ENCODE results near the gene TMC7.
"Not testable (repeated sequence)": the region's sequence is repeated elsewhere in the genome, so short reads cannot be mapped to it uniquely, and the experiment has no call there.

The TMC7 gene

DNA sequence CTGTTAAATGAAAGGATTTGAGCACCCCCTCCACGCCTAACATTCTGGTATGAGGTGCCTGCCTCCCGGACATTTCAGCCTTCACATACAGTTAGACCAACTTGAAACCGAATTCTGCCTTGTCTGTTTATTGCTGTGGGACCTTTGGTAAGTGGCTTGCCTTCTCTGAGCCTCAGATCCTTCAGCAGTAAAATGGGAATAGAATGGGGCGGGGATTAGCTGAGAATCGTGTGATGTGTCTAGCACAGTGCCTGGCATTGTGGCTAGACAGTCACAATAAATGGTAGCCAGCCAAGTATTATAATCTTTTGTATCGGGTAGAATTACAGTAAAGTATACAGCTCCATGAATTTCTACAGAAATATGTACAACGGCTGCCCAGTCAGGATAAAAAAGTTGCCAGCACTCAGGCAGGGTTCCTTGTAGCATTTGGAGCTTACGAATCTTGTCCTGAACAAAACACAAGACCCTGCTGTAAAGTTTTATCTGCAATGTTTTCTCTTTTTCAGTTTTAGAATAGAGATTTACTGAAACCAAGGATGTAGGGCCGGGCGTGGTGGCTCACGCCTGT is 786 bp downstream of the TMC7 start:
- Histone ChIP-seq H3K4me1 (ENCODE audit: insufficient read depth, insufficient read length) (no peaks in the 10 kb centered on the region), H3K27me3 (ENCODE audit: insufficient read depth, insufficient read length) (no peaks in the 10 kb centered on the region), H3K4me3 (ENCODE audit: insufficient read length, low read depth) (peak overlapping the region; percentile 77), H3K36me3 (ENCODE audit: insufficient read depth, insufficient read length, low read length) (peaks cover 2% of the 10 kb centered on the region), H3K9ac (ENCODE audit: insufficient read length, low read depth) (peak overlapping the region; percentile 88), H3K9me3 (ENCODE audit: insufficient read depth, low read length) (no peaks in the 10 kb centered on the region)
- TF ChIP-seq ZNF274 (IDR thresholded peaks at IDR 0.05; ENCODE audit: low read depth, low read length) (no peak), YY1 (IDR thresholded peaks at IDR 0.05; ENCODE audit: insufficient read depth, insufficient read length) (no peak), SUZ12 (IDR thresholded peaks at IDR 0.05; ENCODE audit: extremely low read depth, insufficient read depth, insufficient read length) (no peak)
- no peak for DNase-seq (ENCODE audit: low read depth, low spot score)

DNA sequence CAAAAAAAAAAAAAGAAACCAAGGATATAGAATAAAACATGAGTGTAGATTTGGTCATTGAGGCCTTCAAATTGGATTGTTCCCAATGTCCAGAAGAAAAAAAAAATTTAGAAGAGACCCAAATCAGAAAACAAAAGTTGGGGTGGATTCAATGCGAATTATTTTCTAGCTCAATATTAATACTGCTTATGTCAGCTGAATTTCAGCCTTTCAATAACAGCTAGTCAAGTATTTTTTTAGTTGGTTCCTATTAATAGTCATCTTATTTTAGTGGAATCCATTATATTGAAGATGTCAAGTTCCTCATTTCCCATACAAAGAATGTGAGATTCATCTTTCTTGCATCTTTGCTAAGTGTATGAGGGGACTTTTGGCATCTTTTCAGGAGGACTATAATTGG is 1.5 kb downstream of the TMC7 start:
- H3K9ac ChIP-seq (ENCODE audit: insufficient read length, low read depth); H3K27me3 ChIP-seq (ENCODE audit: insufficient read depth, insufficient read length); DNase-seq (ENCODE audit: low read depth, low spot score); H3K36me3 ChIP-seq (ENCODE audit: insufficient read depth, insufficient read length, low read length); H3K9me3 ChIP-seq (ENCODE audit: insufficient read depth, low read length); H3K4me1 ChIP-seq (ENCODE audit: insufficient read depth, insufficient read length); H3K4me3 ChIP-seq (ENCODE audit: insufficient read length, low read depth): not testable (repeated sequence)

DNA sequence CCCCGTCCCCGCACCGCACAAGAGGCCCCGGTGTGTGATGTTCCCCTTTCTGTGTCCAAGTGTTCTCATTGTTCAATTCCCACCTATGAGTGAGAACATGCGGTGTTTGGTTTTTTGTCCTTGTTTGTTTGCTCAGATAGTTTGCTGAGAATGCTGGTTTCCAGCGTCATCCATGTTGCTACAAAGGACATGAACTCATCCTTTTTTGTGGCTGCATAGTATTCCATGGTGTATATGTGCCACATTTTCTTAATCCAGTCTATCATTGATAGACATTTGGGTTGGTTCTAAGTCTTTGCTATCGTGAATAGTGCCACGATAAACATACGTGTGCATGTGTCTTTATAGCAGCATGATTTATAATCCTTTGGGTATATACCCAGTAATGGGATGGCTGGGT is 8.0 kb downstream of the TMC7 start:
- DNase-seq (ENCODE audit: low read depth, low spot score); H3K9me3 ChIP-seq (ENCODE audit: insufficient read depth, low read length); H3K27me3 ChIP-seq (ENCODE audit: insufficient read depth, insufficient read length); H3K36me3 ChIP-seq (ENCODE audit: insufficient read depth, insufficient read length, low read length); H3K4me1 ChIP-seq (ENCODE audit: insufficient read depth, insufficient read length); H3K4me3 ChIP-seq (ENCODE audit: insufficient read length, low read depth); H3K9ac ChIP-seq (ENCODE audit: insufficient read length, low read depth): not testable (repeated sequence)

DNA sequence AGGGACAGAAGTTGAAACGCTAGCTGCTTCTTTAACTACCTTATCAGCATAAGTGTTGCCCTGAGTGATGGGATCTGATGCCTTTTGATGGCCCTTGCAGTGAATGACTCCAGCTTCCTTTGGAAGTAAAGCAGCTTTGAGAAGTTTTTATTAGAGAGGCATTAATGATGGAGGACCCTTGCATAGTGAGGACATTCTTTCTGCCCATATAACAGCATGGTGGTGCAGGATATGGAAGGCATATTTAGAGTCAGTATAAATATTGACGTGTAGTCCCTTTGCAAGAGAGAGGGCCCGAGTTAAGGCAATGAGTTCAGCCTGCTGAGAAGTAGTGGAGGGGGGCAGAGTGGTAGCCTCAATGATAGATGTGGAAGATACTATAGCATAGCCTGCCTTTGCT is 9.8 kb downstream of the TMC7 start:
- not testable (repeated sequence) for H3K27me3 ChIP-seq (ENCODE audit: insufficient read depth, insufficient read length); H3K4me3 ChIP-seq (ENCODE audit: insufficient read length, low read depth); H3K9ac ChIP-seq (ENCODE audit: insufficient read length, low read depth); H3K36me3 ChIP-seq (ENCODE audit: insufficient read depth, insufficient read length, low read length); H3K4me1 ChIP-seq (ENCODE audit: insufficient read depth, insufficient read length); DNase-seq (ENCODE audit: low read depth, low spot score); H3K9me3 ChIP-seq (ENCODE audit: insufficient read depth, low read length)

DNA sequence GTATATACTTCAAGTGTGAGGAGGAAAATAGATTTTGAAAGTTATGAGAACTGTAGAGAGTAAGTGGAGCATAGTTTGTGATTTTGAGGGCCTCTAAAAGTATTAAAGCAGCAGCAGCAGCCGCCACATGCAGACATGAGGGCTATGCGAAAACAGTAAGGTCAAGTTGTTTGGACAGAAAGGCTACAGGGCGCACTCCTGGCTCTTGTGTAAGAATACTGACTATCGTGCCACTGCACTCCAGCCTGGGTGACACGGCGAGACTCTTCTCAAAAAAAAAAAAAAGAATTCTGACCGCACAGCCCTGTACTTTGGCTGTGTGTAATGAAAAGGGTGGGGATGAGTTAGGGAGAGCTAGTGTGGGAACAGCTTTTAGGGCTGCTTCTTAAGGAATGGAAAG is 10.4 kb downstream of the TMC7 start:
- not testable (repeated sequence) for H3K4me1 ChIP-seq (ENCODE audit: insufficient read depth, insufficient read length); DNase-seq (ENCODE audit: low read depth, low spot score); H3K9me3 ChIP-seq (ENCODE audit: insufficient read depth, low read length); H3K27me3 ChIP-seq (ENCODE audit: insufficient read depth, insufficient read length); H3K36me3 ChIP-seq (ENCODE audit: insufficient read depth, insufficient read length, low read length); H3K9ac ChIP-seq (ENCODE audit: insufficient read length, low read depth); H3K4me3 ChIP-seq (ENCODE audit: insufficient read length, low read depth)

DNA sequence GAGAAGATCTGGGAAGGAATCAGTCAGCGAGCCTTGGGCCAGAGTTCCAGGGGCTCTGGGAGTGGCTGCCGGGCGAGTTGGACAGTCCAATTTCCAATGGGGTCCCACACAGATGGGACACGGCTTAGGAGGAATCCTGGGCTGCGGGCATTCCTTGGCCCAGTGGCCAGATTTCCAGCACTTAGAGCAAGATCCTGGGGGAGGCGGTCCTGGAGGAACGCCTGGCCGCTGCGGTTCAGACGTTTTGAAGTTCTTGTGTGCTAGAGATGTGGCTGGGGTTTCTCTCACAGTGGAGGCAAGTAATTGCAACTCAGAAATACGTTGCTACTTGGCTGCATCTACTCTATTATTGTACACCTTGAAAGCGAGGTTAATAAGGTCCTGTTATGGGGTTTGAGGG is 11.7 kb downstream of the TMC7 start:
- not testable (repeated sequence) for H3K9me3 ChIP-seq (ENCODE audit: insufficient read depth, low read length); H3K4me3 ChIP-seq (ENCODE audit: insufficient read length, low read depth); H3K36me3 ChIP-seq (ENCODE audit: insufficient read depth, insufficient read length, low read length); H3K9ac ChIP-seq (ENCODE audit: insufficient read length, low read depth); DNase-seq (ENCODE audit: low read depth, low spot score); H3K4me1 ChIP-seq (ENCODE audit: insufficient read depth, insufficient read length); H3K27me3 ChIP-seq (ENCODE audit: insufficient read depth, insufficient read length)

DNA sequence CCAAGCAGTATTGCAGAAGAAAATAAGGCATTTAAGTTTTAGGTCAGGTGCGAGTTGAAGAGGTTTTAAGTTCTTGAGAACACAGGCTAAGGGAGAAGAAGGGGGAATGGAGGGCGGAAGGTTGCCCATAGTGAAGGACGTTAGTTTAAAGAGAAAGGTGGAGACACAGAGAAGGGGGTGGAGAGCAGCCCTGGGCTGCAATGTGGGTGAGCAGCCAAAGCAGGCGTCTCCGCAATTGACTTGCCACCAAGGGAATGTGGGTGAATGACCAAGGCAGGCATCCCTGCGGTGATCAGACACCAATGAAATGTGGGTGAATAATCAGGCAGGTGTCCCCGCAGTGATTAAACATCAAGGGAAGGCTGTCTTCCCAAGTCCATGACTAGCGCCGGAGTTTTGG is 12.8 kb downstream of the TMC7 start:
- not testable (repeated sequence) for H3K9me3 ChIP-seq (ENCODE audit: insufficient read depth, low read length); H3K9ac ChIP-seq (ENCODE audit: insufficient read length, low read depth)

DNA sequence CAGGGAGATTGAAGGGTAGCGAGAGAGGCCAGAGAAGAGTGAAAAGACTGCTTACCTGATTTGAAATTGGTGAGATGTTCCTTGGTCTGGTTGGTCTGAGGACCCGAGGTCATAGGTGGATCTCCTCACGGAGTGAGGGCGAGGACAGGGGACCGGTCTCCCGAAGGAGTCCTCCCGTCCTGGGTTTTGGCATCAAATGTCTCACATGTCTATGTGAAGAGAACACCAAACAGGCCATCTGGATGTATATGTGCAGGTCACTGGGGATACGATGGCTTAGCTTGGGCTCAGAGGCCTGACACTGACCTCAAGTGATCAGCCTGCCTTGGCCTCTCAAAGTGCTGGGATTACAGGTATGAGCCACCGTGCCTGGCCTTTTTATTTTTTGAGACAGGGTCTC is 13.3 kb downstream of the TMC7 start:
- DNase-seq (ENCODE audit: low read depth, low spot score); H3K9me3 ChIP-seq (ENCODE audit: insufficient read depth, low read length); H3K27me3 ChIP-seq (ENCODE audit: insufficient read depth, insufficient read length); H3K9ac ChIP-seq (ENCODE audit: insufficient read length, low read depth); H3K4me1 ChIP-seq (ENCODE audit: insufficient read depth, insufficient read length); H3K36me3 ChIP-seq (ENCODE audit: insufficient read depth, insufficient read length, low read length); H3K4me3 ChIP-seq (ENCODE audit: insufficient read length, low read depth): not testable (repeated sequence)

More for the DNA sequence above, 12.8 kb downstream of the TMC7 start:
- H3K27me3 ChIP-seq (ENCODE audit: insufficient read depth, insufficient read length); H3K4me3 ChIP-seq (ENCODE audit: insufficient read length, low read depth); DNase-seq (ENCODE audit: low read depth, low spot score); H3K4me1 ChIP-seq (ENCODE audit: insufficient read depth, insufficient read length); H3K36me3 ChIP-seq (ENCODE audit: insufficient read depth, insufficient read length, low read length): not testable (repeated sequence)

DNA sequence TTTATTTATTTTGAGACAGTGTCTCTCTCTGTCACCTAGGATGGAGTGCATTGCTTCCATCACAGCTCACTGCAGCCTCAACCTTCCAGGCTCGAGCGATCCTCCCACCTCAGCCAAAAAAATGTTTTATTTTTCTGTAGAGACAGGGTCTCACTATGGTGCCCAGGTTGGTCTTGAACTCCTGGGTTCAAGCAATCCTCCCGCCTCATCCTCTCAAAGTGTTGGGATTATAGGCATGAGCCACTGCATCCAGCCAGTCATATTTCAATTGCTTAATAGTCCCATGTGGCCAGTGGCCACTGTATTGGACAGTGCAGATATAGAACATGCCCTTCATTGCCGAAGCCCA is 15.3 kb downstream of the TMC7 start:
- Histone ChIP-seq H3K4me1 (ENCODE audit: insufficient read depth, insufficient read length) (peaks cover 4% of the 10 kb centered on the region), H3K27me3 (ENCODE audit: insufficient read depth, insufficient read length) (no peaks in the 10 kb centered on the region), H3K9me3 (ENCODE audit: insufficient read depth, low read length) (peaks cover 5% of the 10 kb centered on the region; the same call in 1 of the 2 replicates), H3K4me3 (ENCODE audit: insufficient read length, low read depth) (no peak overlapping the region), H3K36me3 (ENCODE audit: insufficient read depth, insufficient read length, low read length) (peaks cover 2% of the 10 kb centered on the region), H3K9ac (ENCODE audit: insufficient read length, low read depth) (no peak overlapping the region)
- DNase-seq (ENCODE audit: low read depth, low spot score) = no peak
- no peak for TF ChIP-seq ZNF274 (IDR thresholded peaks at IDR 0.05; ENCODE audit: low read depth, low read length)
- TF ChIP-seq SUZ12 (IDR thresholded peaks at IDR 0.05; ENCODE audit: extremely low read depth, insufficient read depth, insufficient read length) = no peak
- no peak for TF ChIP-seq YY1 (IDR thresholded peaks at IDR 0.05; ENCODE audit: insufficient read depth, insufficient read length)
